HEK293 (cell line): ENCODE measurements around the gene CLN3.
"Not testable (repeated sequence)": the region's sequence is repeated elsewhere in the genome, so short reads cannot be mapped to it uniquely, and the experiment has no call there.

Experiments
- CTCF ChIP-seq: fragments of 450-650 bp; formaldehyde crosslinking; IDR thresholded peaks from 2 replicates; pipeline ENCODE4 v1.5.1; 2016; ENCODE audit warnings: missing biosample characterization, missing genetic modification characterization
- WT1 ChIP-seq: fragments of 450-650 bp; formaldehyde crosslinking; IDR thresholded peaks from 2 replicates; pipeline ENCODE4 v1.5.1; 2016; ENCODE audit warnings: missing biosample characterization, missing genetic modification characterization
- ZIC2 ChIP-seq: fragments of 450-650 bp; formaldehyde crosslinking; IDR thresholded peaks from 2 replicates; pipeline ENCODE4 v1.5.1; 2016; ENCODE audit warnings: missing biosample characterization, missing genetic modification characterization
- ZNF24 ChIP-seq: fragments of 450-650 bp; formaldehyde crosslinking; IDR thresholded peaks from 2 replicates; pipeline ENCODE4 v1.5.1; 2016; ENCODE audit warnings: missing biosample characterization, missing genetic modification characterization
- ZNF274 ChIP-seq, 2 experiments: fragments of 200-500 bp in 1 of 2; fragments of 450-650 bp in 1 of 2; sonication (Bioruptor generic) in 1 of 2; formaldehyde crosslinking in 1 of 2; IDR thresholded peaks; 2 replicates each; pipeline versions ENCODE4 v1.5.1 to v1.6.1; 2014 to 2016; ENCODE audit warnings: borderline replicate concordance in 1 of 2, inconsistent platforms in 1 of 2, low read length in 1 of 2, missing biosample characterization in 1 of 2, missing genetic modification characterization in 1 of 2
- ZNF621 ChIP-seq: fragments of 450-650 bp; formaldehyde crosslinking; IDR thresholded peaks from 2 replicates; pipeline ENCODE4 v1.5.1; 2017; ENCODE audit warnings: missing biosample characterization, missing genetic modification characterization
- ZNF707 ChIP-seq: fragments of 450-650 bp; formaldehyde crosslinking; IDR thresholded peaks from 2 replicates; pipeline ENCODE4 v1.5.1; 2016; ENCODE audit warnings: missing biosample characterization, missing genetic modification characterization

- not testable (repeated sequence) for TF ChIP-seq ZNF274 (IDR thresholded peaks at IDR 0.05; ENCODE audit: low read length); ZNF274 (tag by site-specific recombination; IDR thresholded peaks at IDR 0.05; ENCODE audit: borderline replicate concordance); ZNF24 (tag by site-specific recombination); CTCF (tag by site-specific recombination); WT1 (tag by site-specific recombination); ZNF621 (tag by site-specific recombination); ZNF707; ZIC2 (tag by site-specific recombination)
Measured at GRCh38 chr16:28500476-28501180, 8.8 kb upstream of the CLN3 start.
